ENCODE measurements around the gene CLCN1.

CLCN1 gene

DNA sequence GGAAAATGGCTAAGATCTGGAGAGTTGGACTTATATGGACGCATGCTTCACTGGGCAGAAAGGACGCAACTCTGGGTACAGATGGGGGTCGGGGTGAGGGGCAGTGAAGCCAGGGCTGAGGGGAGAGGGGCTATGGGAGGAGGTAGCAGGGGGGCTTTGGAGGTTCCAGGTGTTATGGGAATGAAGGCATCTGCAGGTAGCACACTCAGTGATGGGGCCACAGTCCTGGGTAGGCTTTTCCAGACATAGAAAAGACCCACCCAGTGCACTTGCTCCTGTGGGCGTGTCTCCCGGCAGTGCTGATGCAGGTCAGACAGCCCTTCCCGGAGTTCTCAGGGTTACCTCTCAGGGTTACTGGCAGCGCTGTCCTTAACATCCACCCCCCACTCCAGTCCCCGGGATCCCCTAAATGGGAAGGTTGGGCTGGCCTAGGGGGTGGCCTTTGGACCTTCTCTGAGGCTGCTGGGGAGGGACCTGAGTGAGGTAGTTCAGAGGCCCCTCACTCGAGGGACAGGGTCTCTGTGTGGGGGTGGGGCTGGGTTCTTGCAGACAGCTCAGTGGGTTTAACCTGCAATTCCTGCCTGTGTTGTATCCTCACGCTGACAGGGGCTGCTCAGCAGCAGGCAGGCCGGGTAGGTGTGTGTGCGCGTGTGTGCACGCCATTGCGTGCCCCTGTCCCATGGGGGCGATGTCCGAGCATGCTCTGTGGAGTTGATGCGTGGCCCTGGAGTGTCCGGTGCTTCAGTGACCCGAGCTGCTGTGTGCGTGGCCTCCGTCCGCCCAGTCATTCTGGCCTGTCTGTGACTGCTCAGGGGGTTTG, 71.5 kb downstream of the CLCN1 start:
- no peak for DNase-seq (ENCODE audit: low spot score)
- H2BK12ac ChIP-seq (ENCODE audit: low read length) = no peak overlapping the region

DNA sequence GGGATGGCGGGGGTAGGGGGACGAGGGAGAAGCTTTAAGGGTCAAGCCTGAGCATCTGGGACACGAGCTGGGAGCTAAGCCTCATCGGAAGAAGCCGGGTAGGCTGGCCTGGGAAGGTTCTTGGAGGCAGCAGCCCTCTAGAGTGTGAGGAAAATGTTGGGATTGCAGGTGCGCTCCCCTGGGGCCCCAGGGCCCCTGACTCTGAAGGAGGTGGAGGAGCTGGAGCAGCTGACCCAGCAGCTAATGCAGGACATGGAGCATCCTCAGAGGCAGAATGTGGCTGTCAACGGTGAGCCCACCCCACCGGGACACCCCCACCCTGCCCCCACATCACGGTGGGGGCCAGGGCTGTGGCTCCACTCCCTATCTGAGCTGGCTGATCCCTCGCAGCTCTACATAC, 72.1 kb downstream of the CLCN1 start:
- H2BK5ac ChIP-seq (ENCODE audit: low read length) = no peak overlapping the region
- H3K27me3 ChIP-seq (ENCODE audit: control insufficient read depth in 3 of 3, insufficient read depth in 3 of 3, low read depth in 1 of 3, low read length in 3 of 3) = no peaks in the 10 kb centered on the region
- no peak overlapping the region for H4K91ac ChIP-seq (ENCODE audit: low read depth, low read length, poor library complexity)
- no peak overlapping the region for H4K8ac ChIP-seq (ENCODE audit: low read depth, low read length)
- no peak overlapping the region for H2BK120ac ChIP-seq (ENCODE audit: low read depth, low read length)
- no peak overlapping the region for H3K23ac ChIP-seq (ENCODE audit: low read depth, low read length, poor library complexity)
- no peak overlapping the region for H3K18ac ChIP-seq (ENCODE audit: low read length)
- no peak overlapping the region for H2AFZ ChIP-seq (ENCODE audit: low read length)
- H3K9ac ChIP-seq (ENCODE audit: low read depth, low read length, poor library complexity) = no peak overlapping the region
- H3K14ac ChIP-seq (ENCODE audit: low read length) = no peak overlapping the region
- H2BK15ac ChIP-seq (ENCODE audit: low read length) = no peak overlapping the region
- H3K4ac ChIP-seq (ENCODE audit: low read length) = no peak overlapping the region
- peaks cover 8% of the 10 kb centered on the region for H3K79me1 ChIP-seq (ENCODE audit: low read depth, low read length)
- no peak overlapping the region for H3K4me2 ChIP-seq (ENCODE audit: insufficient read depth, low read length, poor library complexity, severe bottlenecking)
- no peak overlapping the region for H2AK5ac ChIP-seq (ENCODE audit: low read depth, low read length)
- H2BK12ac ChIP-seq (ENCODE audit: low read length) = no peak overlapping the region
- H3K9me3 ChIP-seq (replicated peaks in 1 of 2; ENCODE audit: control insufficient read depth in 2 of 2, insufficient read depth in 1 of 2, low read depth in 1 of 2, low read length in 2 of 2) = peaks cover 0 to 2% of the 10 kb centered on the region in 2 donors
- no CpG with 5 or more reads among the region's 10 CpGs for WGBS, 2 donors (ENCODE audit: extremely low coverage in 2 of 2, insufficient read length in 2 of 2, insufficient replicate concordance in 1 of 2)
- H3K4me3 ChIP-seq (ENCODE audit: low read length in 2 of 2) = no peak overlapping the region
- H3K4me1 ChIP-seq (ENCODE audit: control insufficient read depth in 2 of 2, insufficient read depth in 1 of 2, low read depth in 1 of 2, low read length in 2 of 2) = peaks cover 0 to 9% of the 10 kb centered on the region in 2 donors
- H3K36me3 ChIP-seq (replicated peaks in 1 of 2; ENCODE audit: control insufficient read depth in 2 of 2, insufficient read depth in 2 of 2, low read length in 2 of 2) = peaks cover 51 to 88% of the 10 kb centered on the region in 2 donors
- H3K27ac ChIP-seq (replicated peaks; ENCODE audit: low read length) = no peak overlapping the region
- no peak for DNase-seq (ENCODE audit: low spot score)

More for the DNA sequence above, 71.5 kb downstream of the CLCN1 start:
- Histone ChIP-seq H3K36me3 (replicated peaks in 1 of 2; ENCODE audit: control insufficient read depth in 2 of 2, insufficient read depth in 2 of 2, low read length in 2 of 2) (peaks cover 48 to 89% of the 10 kb centered on the region in 2 donors), H3K4me1 (ENCODE audit: control insufficient read depth in 2 of 2, insufficient read depth in 1 of 2, low read depth in 1 of 2, low read length in 2 of 2) (peaks cover 2 to 13% of the 10 kb centered on the region in 2 donors), H3K9me3 (replicated peaks in 1 of 2; ENCODE audit: control insufficient read depth in 2 of 2, insufficient read depth in 1 of 2, low read depth in 1 of 2, low read length in 2 of 2) (peaks cover 0 to 2% of the 10 kb centered on the region in 2 donors), H3K18ac (ENCODE audit: low read length) (no peak overlapping the region), H3K23ac (ENCODE audit: low read depth, low read length, poor library complexity) (peak overlapping the region; percentile 90), H2BK120ac (ENCODE audit: low read depth, low read length) (no peak overlapping the region), H3K4me2 (ENCODE audit: insufficient read depth, low read length, poor library complexity, severe bottlenecking) (no peak overlapping the region), H2AK5ac (ENCODE audit: low read depth, low read length) (no peak overlapping the region), H2BK15ac (ENCODE audit: low read length) (no peak overlapping the region), H3K4ac (ENCODE audit: low read length) (no peak overlapping the region), H3K4me3 (ENCODE audit: low read length in 2 of 2) (no peak overlapping the region), H4K91ac (ENCODE audit: low read depth, low read length, poor library complexity) (no peak overlapping the region), H3K27me3 (ENCODE audit: control insufficient read depth in 3 of 3, insufficient read depth in 3 of 3, low read depth in 1 of 3, low read length in 3 of 3) (no peaks in the 10 kb centered on the region), H3K79me1 (ENCODE audit: low read depth, low read length) (peaks cover 8% of the 10 kb centered on the region), H3K27ac (replicated peaks; ENCODE audit: low read length) (no peak overlapping the region), H3K9ac (ENCODE audit: low read depth, low read length, poor library complexity) (peak overlapping the region; percentile 54), H3K14ac (ENCODE audit: low read length) (no peak overlapping the region), H2BK5ac (ENCODE audit: low read length) (no peak overlapping the region), H4K8ac (ENCODE audit: low read depth, low read length) (no peak overlapping the region), H2AFZ (ENCODE audit: low read length) (no peak overlapping the region)
- WGBS, 2 donors (ENCODE audit: extremely low coverage in 2 of 2, insufficient read length in 2 of 2, insufficient replicate concordance in 1 of 2) = no CpG with 5 or more reads among the region's 23 CpGs

DNA sequence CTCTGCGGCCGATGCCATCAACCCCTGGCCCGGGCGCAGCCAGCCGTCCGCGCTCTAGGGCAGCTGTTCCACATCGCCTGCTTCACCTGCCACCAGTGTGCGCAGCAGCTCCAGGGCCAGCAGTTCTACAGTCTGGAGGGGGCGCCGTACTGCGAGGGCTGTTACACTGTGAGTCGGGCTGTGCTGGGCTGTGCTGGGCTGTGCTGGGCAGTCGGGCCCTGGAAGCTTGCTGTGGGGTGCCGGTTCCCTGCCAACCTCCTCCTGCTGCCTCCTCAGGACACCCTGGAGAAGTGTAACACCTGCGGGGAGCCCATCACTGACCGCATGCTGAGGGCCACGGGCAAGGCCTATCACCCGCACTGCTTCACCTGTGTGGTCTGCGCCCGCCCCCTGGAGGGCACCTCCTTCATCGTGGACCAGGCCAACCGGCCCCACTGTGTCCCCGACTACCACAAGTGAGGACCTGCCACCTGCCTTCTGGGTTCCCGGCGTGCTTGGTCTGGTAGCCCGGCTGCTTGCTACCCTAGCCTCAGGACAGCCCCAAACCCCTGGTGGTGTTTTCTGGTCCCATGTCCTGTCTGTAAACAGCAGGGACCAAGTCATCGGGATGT, 72.7 kb downstream of the CLCN1 start:
- peaks cover 49 to 87% of the 10 kb centered on the region in 2 donors for H3K36me3 ChIP-seq (replicated peaks in 1 of 2; ENCODE audit: control insufficient read depth in 2 of 2, insufficient read depth in 2 of 2, low read length in 2 of 2)
- no peak overlapping the region for H2BK5ac ChIP-seq (ENCODE audit: low read length)
- H3K23ac ChIP-seq (ENCODE audit: low read depth, low read length, poor library complexity) = peak overlapping the region; percentile 77
- peaks cover 0 to 5% of the 10 kb centered on the region in 2 donors for H3K4me1 ChIP-seq (ENCODE audit: control insufficient read depth in 2 of 2, insufficient read depth in 1 of 2, low read depth in 1 of 2, low read length in 2 of 2)
- no peak overlapping the region for H2AK5ac ChIP-seq (ENCODE audit: low read depth, low read length)
- H3K79me1 ChIP-seq (ENCODE audit: low read depth, low read length) = peaks cover 8% of the 10 kb centered on the region
- no peaks in the 10 kb centered on the region for H3K27me3 ChIP-seq (ENCODE audit: control insufficient read depth in 3 of 3, insufficient read depth in 3 of 3, low read depth in 1 of 3, low read length in 3 of 3)
- no peak overlapping the region for H2BK12ac ChIP-seq (ENCODE audit: low read length)
- no peak overlapping the region for H4K91ac ChIP-seq (ENCODE audit: low read depth, low read length, poor library complexity)
- DNase-seq (ENCODE audit: low spot score) = no peak
- H3K18ac ChIP-seq (ENCODE audit: low read length) = no peak overlapping the region
- no peak overlapping the region for H2BK15ac ChIP-seq (ENCODE audit: low read length)
- no peak overlapping the region for H4K8ac ChIP-seq (ENCODE audit: low read depth, low read length)
- no peak overlapping the region for H3K4me3 ChIP-seq (ENCODE audit: low read length in 2 of 2)
- no peak overlapping the region for H2BK120ac ChIP-seq (ENCODE audit: low read depth, low read length)
- no peak overlapping the region for H3K4me2 ChIP-seq (ENCODE audit: insufficient read depth, low read length, poor library complexity, severe bottlenecking)
- H3K9me3 ChIP-seq (replicated peaks in 1 of 2; ENCODE audit: control insufficient read depth in 2 of 2, insufficient read depth in 1 of 2, low read depth in 1 of 2, low read length in 2 of 2) = peaks cover 0 to 2% of the 10 kb centered on the region in 2 donors
- WGBS, 2 donors (ENCODE audit: extremely low coverage in 2 of 2, insufficient read length in 2 of 2, insufficient replicate concordance in 1 of 2) = no CpG with 5 or more reads among the region's 28 CpGs
- no peak overlapping the region for H2AFZ ChIP-seq (ENCODE audit: low read length)
- H3K4ac ChIP-seq (ENCODE audit: low read length) = no peak overlapping the region
- H3K14ac ChIP-seq (ENCODE audit: low read length) = no peak overlapping the region
- no peak overlapping the region for H3K27ac ChIP-seq (replicated peaks; ENCODE audit: low read length)
- H3K9ac ChIP-seq (ENCODE audit: low read depth, low read length, poor library complexity) = no peak overlapping the region
